SK-N-SH (cell line): Measurements from ENCODE around the gene MAP6D1.

Experiments used
- POLR2AphosphoS5 ChIP-seq: IDR thresholded peaks from 2 replicates; pipeline ENCODE4 v1.6.1; 2012; ENCODE audit warnings: low read depth, low read length
- TAF1 ChIP-seq: IDR thresholded peaks from 2 replicates; pipeline ENCODE4 v1.6.1; 2012; ENCODE audit warnings: low read depth, mild to moderate bottlenecking, low read length, moderate library complexity, borderline replicate concordance
- TF ChIP-seq, protein P1 (sequence below): IDR thresholded peaks from 2 replicates; pipeline ENCODE4 v1.6.1; 2012; ENCODE audit warnings: mild to moderate bottlenecking, low read depth, low read length, moderate library complexity
- TF ChIP-seq, protein P2 (sequence below): fragments of 200-600 bp; sonication (generic); IDR thresholded peaks from 2 replicates; pipeline ENCODE4 v1.6.1; 2017; ENCODE audit warnings: antibody characterized with exemption, mild to moderate bottlenecking, moderate library complexity

DNA sequence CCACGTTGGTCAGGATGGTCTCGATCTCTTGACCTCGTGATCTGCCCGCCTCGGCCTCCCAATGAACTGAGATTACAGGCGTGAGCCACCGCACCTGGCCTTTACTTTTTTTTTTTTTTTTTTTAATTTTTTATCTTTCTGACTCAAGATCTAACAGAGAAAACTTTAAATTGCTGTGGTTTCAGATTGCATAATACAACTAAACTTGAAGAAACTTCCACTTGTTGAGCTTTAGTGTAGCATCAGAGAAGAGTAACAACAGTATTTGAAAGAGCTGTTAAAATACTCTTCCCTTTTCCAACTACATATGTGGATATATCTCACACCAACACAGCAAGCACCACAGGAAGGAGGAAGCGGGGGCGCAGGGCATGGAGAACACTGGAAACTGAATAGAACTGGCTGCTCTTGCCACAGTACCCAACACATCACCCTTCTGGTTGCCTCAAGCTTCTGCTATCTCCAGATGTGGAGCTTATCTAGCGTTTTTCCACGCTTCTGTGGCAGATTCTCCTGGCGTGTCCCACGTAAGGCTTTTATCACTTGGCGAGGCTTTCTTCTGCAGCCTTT lies 45.4 kb downstream of the MAP6D1 start:
- TF ChIP-seq POLR2AphosphoS5 (no peak), TAF1 (no peak)
- TF ChIP-seq, protein P1, sequence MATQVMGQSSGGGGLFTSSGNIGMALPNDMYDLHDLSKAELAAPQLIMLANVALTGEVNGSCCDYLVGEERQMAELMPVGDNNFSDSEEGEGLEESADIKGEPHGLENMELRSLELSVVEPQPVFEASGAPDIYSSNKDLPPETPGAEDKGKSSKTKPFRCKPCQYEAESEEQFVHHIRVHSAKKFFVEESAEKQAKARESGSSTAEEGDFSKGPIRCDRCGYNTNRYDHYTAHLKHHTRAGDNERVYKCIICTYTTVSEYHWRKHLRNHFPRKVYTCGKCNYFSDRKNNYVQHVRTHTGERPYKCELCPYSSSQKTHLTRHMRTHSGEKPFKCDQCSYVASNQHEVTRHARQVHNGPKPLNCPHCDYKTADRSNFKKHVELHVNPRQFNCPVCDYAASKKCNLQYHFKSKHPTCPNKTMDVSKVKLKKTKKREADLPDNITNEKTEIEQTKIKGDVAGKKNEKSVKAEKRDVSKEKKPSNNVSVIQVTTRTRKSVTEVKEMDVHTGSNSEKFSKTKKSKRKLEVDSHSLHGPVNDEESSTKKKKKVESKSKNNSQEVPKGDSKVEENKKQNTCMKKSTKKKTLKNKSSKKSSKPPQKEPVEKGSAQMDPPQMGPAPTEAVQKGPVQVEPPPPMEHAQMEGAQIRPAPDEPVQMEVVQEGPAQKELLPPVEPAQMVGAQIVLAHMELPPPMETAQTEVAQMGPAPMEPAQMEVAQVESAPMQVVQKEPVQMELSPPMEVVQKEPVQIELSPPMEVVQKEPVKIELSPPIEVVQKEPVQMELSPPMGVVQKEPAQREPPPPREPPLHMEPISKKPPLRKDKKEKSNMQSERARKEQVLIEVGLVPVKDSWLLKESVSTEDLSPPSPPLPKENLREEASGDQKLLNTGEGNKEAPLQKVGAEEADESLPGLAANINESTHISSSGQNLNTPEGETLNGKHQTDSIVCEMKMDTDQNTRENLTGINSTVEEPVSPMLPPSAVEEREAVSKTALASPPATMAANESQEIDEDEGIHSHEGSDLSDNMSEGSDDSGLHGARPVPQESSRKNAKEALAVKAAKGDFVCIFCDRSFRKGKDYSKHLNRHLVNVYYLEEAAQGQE, result no peak
- TF ChIP-seq, protein P2, sequence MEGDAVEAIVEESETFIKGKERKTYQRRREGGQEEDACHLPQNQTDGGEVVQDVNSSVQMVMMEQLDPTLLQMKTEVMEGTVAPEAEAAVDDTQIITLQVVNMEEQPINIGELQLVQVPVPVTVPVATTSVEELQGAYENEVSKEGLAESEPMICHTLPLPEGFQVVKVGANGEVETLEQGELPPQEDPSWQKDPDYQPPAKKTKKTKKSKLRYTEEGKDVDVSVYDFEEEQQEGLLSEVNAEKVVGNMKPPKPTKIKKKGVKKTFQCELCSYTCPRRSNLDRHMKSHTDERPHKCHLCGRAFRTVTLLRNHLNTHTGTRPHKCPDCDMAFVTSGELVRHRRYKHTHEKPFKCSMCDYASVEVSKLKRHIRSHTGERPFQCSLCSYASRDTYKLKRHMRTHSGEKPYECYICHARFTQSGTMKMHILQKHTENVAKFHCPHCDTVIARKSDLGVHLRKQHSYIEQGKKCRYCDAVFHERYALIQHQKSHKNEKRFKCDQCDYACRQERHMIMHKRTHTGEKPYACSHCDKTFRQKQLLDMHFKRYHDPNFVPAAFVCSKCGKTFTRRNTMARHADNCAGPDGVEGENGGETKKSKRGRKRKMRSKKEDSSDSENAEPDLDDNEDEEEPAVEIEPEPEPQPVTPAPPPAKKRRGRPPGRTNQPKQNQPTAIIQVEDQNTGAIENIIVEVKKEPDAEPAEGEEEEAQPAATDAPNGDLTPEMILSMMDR, result no peak
